Measurements from ENCODE around the gene ASTN2. TPM values are rescaled to one million over a fixed set of nuclear protein-coding genes. Genes with fewer than 3 reads are reported as not detected.

The ASTN2 gene
- total RNA-seq, 1 donor: 5.6 TPM

DNA sequence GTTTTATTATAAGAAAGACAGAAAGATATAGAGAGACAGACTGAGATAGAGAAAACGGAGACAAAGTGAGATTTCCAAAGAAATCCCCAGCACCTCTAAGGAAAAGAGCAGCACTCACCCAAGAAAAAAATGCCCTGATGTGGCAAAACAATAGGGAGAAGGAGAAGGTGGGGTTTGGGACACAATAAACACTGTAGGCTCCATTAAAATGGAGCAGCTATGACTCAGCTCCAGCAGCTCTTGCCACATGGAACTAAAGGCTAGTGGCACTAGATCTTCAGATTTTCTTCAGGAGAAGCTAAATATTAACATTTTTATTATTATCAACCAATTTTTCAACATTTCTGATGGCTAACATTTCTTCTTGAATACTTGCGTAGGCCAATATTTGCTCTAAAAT lies 406.0 kb downstream of the ASTN2 start:
- H3K4me3 ChIP-seq (ENCODE audit: low read depth, low read length): no peak overlapping the region
- no peak for DNase-seq (ENCODE audit: low read depth)
- TF ChIP-seq, protein P1, sequence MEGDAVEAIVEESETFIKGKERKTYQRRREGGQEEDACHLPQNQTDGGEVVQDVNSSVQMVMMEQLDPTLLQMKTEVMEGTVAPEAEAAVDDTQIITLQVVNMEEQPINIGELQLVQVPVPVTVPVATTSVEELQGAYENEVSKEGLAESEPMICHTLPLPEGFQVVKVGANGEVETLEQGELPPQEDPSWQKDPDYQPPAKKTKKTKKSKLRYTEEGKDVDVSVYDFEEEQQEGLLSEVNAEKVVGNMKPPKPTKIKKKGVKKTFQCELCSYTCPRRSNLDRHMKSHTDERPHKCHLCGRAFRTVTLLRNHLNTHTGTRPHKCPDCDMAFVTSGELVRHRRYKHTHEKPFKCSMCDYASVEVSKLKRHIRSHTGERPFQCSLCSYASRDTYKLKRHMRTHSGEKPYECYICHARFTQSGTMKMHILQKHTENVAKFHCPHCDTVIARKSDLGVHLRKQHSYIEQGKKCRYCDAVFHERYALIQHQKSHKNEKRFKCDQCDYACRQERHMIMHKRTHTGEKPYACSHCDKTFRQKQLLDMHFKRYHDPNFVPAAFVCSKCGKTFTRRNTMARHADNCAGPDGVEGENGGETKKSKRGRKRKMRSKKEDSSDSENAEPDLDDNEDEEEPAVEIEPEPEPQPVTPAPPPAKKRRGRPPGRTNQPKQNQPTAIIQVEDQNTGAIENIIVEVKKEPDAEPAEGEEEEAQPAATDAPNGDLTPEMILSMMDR (IDR thresholded peaks at IDR 0.05; ENCODE audit: insufficient read depth, low read length): no peak

DNA sequence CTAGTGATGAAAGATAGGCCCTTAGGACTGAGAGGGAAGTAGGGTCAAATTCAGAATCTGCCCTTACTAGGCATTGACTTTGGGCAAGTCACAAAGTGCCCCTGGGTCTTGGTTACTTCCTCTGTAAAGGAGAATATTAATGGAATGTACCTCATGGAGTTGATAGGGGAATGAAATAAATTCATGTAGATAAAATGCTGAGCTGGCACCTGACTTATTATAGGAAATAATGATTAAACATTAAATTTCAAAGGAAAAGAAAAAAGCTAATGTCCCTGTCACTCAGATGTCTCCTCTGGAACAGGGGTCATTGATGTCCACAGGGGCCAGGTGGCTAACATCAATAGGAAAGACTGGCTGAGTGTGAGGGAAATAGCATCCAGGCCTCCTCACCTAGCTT lies 406.4 kb downstream of the ASTN2 start:
- TF ChIP-seq, protein P1 (IDR thresholded peaks at IDR 0.05; ENCODE audit: insufficient read depth, low read length): no peak
- H3K4me3 ChIP-seq (ENCODE audit: low read depth, low read length): no peak overlapping the region
- DNase-seq (ENCODE audit: low read depth): no peak

DNA sequence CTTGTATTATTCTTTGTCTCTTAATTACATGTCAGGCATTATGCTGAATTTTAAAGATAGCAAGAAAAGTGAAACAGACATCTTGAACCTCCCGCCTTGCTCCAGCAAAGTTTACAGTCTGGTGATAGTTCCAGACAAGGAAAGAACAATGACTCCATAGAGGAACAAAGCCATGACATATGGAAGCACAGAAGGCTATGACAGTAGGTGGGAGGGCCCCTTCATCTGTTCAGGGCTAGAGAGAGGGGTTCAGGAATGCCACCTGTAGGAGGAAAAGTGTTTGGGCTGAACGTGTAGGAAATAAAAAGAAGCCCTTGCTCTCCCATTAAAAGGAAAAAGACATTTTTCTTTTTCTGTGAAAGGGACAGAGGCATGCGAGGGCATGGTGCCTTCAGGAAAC lies 412.2 kb downstream of the ASTN2 start:
- no peak for DNase-seq (ENCODE audit: low read depth)
- TF ChIP-seq, protein P1 (IDR thresholded peaks at IDR 0.05; ENCODE audit: insufficient read depth, low read length): no peak
- H3K4me3 ChIP-seq (ENCODE audit: low read depth, low read length): no peak overlapping the region

DNA sequence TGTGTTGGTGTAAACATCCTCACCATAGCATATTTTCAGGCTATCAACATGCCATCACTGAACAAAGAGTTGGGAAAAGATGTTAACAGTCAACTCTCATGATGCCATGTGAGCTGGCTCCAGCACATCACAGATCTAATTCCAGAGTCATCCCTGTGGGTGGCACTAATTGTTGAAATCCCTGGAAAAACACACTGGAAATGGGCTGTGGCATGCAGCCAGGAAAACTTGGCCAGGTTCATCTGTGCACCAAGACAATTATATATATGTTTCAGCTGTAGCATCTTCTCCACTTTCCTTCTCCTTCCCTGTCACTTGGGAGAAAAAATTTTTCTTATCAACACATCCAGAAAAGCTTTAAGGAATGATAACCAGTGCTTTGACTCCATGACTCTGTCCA lies 414.0 kb downstream of the ASTN2 start:
- TF ChIP-seq, protein P1 (IDR thresholded peaks at IDR 0.05; ENCODE audit: insufficient read depth, low read length): no peak
- no peak overlapping the region for H3K4me3 ChIP-seq (ENCODE audit: low read depth, low read length)
- no peak for DNase-seq (ENCODE audit: low read depth)

DNA sequence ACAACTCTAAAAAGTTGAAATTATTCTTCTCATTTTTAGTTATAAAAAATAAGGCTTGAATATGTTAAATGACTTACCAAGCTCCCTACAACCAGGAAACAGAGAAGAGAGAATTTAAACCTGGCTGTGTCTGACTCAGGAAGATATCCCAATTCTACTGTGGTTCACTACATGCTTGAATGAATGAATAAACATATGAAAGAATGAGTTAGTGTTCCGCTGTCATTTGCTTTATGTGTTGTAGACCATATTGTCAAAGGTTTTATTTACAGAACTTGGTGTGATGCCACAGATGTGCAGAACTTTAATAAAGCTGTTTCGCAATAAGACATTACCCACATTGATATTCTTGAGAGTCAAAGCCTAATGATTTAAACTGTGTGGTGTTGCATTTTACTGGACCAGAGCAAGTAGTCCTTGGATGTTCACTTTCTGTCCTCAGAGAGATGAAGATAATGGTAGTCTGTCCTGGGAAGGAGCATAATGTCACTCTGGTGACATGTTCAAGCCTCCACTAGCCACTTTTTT lies 414.6 kb downstream of the ASTN2 start:
- no peak overlapping the region for H3K4me3 ChIP-seq (ENCODE audit: low read depth, low read length)
- TF ChIP-seq, protein P1 (IDR thresholded peaks at IDR 0.05; ENCODE audit: insufficient read depth, low read length): no peak
- no peak for DNase-seq (ENCODE audit: low read depth)

DNA sequence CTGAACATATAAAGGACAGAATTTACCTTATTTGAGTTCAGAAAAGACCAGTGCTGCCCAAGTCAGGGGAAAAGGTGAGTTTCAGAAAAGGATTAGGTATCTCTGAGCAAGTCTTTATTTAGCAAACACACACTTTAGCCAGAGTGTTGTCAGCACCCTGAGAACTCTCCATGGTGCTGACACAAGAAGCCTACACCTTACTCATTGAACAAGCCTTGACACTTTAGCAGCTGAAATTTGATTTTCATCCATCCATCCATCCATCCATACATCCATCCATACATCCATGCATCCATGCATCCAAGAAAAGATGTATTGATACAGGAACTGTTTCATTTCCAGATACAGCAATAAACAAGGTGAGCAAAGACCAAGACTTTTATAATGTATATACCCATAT lies 416.6 kb downstream of the ASTN2 start:
- TF ChIP-seq, protein P1 (IDR thresholded peaks at IDR 0.05; ENCODE audit: insufficient read depth, low read length): no peak
- no peak overlapping the region for H3K4me3 ChIP-seq (ENCODE audit: low read depth, low read length)
- peak; percentile 1 for DNase-seq (ENCODE audit: low read depth)

DNA sequence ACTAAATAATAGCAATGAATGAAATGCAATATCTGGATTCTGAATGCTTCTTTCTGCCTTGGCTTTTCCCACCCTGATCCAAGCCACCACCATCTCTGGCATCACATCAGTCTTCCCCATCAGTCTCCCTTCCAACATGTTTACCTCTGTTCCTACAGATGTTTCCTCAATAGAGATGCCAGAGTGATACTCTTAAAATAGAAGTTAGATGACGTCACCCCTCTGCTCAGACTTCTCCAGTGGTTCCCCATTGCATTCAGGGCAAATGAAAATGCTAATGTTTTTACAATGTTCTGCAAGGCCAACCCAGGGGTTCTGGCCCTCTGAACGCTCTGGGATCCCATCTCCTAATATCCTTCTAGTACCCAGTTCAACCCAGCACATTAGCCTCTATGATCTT lies 422.0 kb downstream of the ASTN2 start:
- no peak overlapping the region for H3K4me3 ChIP-seq (ENCODE audit: low read depth, low read length)
- TF ChIP-seq, protein P1 (IDR thresholded peaks at IDR 0.05; ENCODE audit: insufficient read depth, low read length): no peak
- DNase-seq (ENCODE audit: low read depth): no peak

All from fibroblast of the aortic adventitia (primary cell).